GM12892 (cell line): Measurements from ENCODE around the gene SPHK2.

ENCODE experiments used
- POLR2A ChIP-seq: IDR thresholded peaks from 2 replicates; pipeline ENCODE4 v1.6.1; 2011; ENCODE audit warnings: low read depth, low read length, control low read depth
- POLR2AphosphoS5 ChIP-seq: IDR thresholded peaks from 2 replicates; pipeline ENCODE4 v1.6.1; 2011; ENCODE audit warnings: low read depth, low read length, control low read depth

DNA sequence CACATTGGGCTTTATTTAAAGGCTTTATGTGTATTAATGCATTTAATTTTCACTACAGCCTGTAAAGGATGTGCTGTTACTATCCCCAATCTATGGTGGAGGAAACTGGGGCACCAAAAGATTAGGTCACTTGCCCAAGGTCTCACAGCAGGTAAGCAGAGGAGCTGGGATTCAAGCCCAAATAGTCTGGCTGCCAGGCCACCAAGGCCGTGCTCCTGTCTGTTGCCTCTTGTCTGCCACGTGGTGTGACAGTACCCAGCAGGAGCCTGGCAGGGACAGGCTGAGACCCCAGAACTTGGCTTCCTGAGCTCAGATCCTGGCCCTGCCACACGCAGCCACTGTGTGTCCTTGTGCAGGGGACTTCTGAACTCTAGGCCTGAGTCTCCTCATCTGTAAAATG is 49.0 kb downstream of the SPHK2 start:
- TF ChIP-seq POLR2A: no peak
- TF ChIP-seq POLR2AphosphoS5: no peak
